ENCODE data around the gene KAT6B.

Gene KAT6B

DNA sequence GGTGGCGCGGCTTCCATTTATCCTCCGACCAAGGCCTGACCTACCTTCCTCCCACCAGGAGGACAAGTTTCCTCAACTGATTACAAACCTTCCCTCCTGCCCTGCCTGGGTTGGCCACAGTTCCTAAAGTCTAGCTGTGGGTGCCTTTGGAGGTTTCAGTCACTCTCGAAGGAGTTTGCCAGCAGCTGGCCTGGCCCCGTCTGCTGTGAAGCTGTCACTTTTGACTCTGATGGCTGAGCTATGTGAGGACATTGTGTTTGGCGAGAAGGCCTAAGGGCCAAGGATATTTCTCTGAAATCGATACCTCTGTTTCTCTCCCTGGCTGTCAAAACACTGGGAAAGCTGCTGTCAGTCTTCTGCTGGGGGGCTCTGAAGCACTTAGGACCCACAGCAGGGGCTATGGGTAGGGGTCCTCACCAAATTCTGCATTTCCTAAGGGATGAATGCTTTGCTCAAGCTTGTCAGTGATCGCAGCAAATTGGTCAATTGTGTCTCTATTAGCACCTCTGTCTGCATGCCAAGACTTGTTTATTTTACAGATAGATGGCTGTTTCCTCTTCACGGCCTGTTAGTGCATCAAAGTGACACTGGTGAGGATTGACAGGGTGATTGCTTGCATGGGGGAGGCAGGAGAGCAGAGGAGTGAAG lies 253.2 kb downstream of the KAT6B start:
- no peak for DNase-seq

DNA sequence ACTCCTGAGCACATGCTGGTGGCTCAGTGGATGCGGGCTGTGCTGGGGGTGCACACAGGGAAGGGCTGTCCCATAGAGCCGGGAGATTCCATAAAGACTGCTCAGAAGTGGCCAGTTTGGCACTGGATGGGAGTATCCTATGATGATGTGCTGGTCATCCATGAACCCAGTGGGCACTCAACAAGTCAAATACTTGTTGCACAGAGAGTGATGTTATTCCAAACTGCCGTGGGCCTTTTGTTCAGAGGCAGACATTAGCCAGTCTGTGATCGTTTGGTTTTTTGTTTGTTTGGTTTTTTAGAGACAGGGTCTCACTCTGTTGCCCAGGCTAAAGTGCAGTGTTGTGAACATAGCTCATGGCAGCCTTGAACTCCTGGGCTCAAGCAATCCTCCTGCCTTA lies 254.2 kb downstream of the KAT6B start:
- no peak for DNase-seq

- DNase-seq: no peak
These were observed 255.0 kb downstream of the KAT6B start for GRCh38 chr10:75081379-75081778.
